HepG2 (cell line): ENCODE data around the gene EIF5A. TPM values are rescaled to one million over a fixed set of nuclear protein-coding genes. Genes with fewer than 3 reads are reported as not detected.

Experiments
- DMAP1 ChIP-seq: IDR thresholded peaks from 2 replicates; pipeline ENCODE4 v1.6.1; 2016
- ELF4 ChIP-seq: sonication (generic); formaldehyde crosslinking; IDR thresholded peaks from 2 replicates; pipeline ENCODE4 v1.5.0; 2020; ENCODE audit warnings: missing genetic modification reagents, mild to moderate bottlenecking, moderate library complexity, borderline replicate concordance
- FOXK2 ChIP-seq: fragments of 450-650 bp; IDR thresholded peaks from 2 replicates; pipeline ENCODE4 v1.6.1; 2016
- GMEB2 ChIP-seq: IDR thresholded peaks from 2 replicates; pipeline ENCODE4 v1.6.1; 2016; ENCODE audit warnings: missing biosample characterization, missing genetic modification reagents, low read depth
- HHEX ChIP-seq: IDR thresholded peaks from 2 replicates; pipeline ENCODE4 v1.6.1; 2016; ENCODE audit warnings: control low read depth
- MAFG ChIP-seq: sonication (generic); formaldehyde crosslinking; IDR thresholded peaks from 2 replicates; pipeline ENCODE4 v1.5.1; 2020; ENCODE audit warnings: mild to moderate bottlenecking, missing genetic modification reagents
- MEF2D ChIP-seq: sonication (generic); formaldehyde crosslinking; IDR thresholded peaks from 2 replicates; pipeline ENCODE4 v1.5.1; 2020; ENCODE audit warnings: mild to moderate bottlenecking, missing genetic modification reagents
- NBN ChIP-seq: fragments of 450-650 bp; conservative IDR thresholded peaks from 2 replicates; pipeline ENCODE4 v1.6.1; 2017
- NR3C1 ChIP-seq: sonication (generic); formaldehyde crosslinking; IDR thresholded peaks from 2 replicates; pipeline ENCODE4 v1.4.0; 2020; ENCODE audit warnings: missing genetic modification reagents
- PCBP1 ChIP-seq: fragments of 200-400 bp; formaldehyde crosslinking; IDR thresholded peaks from 2 replicates; pipeline ENCODE4 v1.6.1; 2017; ENCODE audit warnings: mild to moderate bottlenecking, low read depth, low read length, borderline replicate concordance
- RBM22 ChIP-seq: fragments of 200-400 bp; formaldehyde crosslinking; optimal IDR thresholded peaks from 2 replicates; pipeline ENCODE3; 2017; ENCODE audit warnings: mild to moderate bottlenecking, low read length, moderate library complexity
- TARDBP ChIP-seq: sonication (generic); formaldehyde crosslinking; IDR thresholded peaks from 2 replicates; pipeline ENCODE4 v1.8.0; 2022; ENCODE audit warnings: mild to moderate bottlenecking, missing genetic modification reagents
- ZBTB2 ChIP-seq: sonication (generic); formaldehyde crosslinking; IDR thresholded peaks from 2 replicates; pipeline ENCODE4 v1.8.0; 2022; ENCODE audit warnings: low read depth, missing genetic modification reagents
- ZBTB42 ChIP-seq: sonication (generic); formaldehyde crosslinking; IDR thresholded peaks from 2 replicates; pipeline ENCODE4 v1.5.0; 2020; ENCODE audit warnings: mild to moderate bottlenecking, missing genetic modification reagents
- ZGPAT ChIP-seq: IDR thresholded peaks from 2 replicates; pipeline ENCODE4 v1.6.1; 2016; ENCODE audit warnings: mild to moderate bottlenecking
- ZMYM4 ChIP-seq: sonication (generic); formaldehyde crosslinking; IDR thresholded peaks from 2 replicates; pipeline ENCODE4 v1.8.1; 2023; ENCODE audit warnings: mild to moderate bottlenecking, missing genetic modification reagents
- ZNF441 ChIP-seq: sonication (generic); formaldehyde crosslinking; IDR thresholded peaks from 2 replicates; pipeline ENCODE4 v1.7.0; 2021; ENCODE audit warnings: missing genetic modification reagents, borderline replicate concordance
- ZNF460 ChIP-seq: sonication (generic); formaldehyde crosslinking; IDR thresholded peaks from 2 replicates; pipeline ENCODE4 v1.5.1; 2020; ENCODE audit warnings: missing genetic modification reagents, mild to moderate bottlenecking, borderline replicate concordance
- ZNF547 ChIP-seq: sonication (generic); formaldehyde crosslinking; IDR thresholded peaks from 2 replicates; pipeline ENCODE4 v1.5.1; 2020; ENCODE audit warnings: mild to moderate bottlenecking, missing genetic modification reagents
- ZNF800 ChIP-seq: sonication (generic); formaldehyde crosslinking; IDR thresholded peaks from 2 replicates; pipeline ENCODE4 v1.4.0; 2020; ENCODE audit warnings: missing genetic modification reagents
- ZNF816 ChIP-seq: sonication (generic); formaldehyde crosslinking; IDR thresholded peaks from 2 replicates; pipeline ENCODE4 v1.8.0; 2022; ENCODE audit warnings: missing genetic modification reagents, mild to moderate bottlenecking, borderline replicate concordance
- ZSCAN12 ChIP-seq: sonication (generic); formaldehyde crosslinking; IDR thresholded peaks from 2 replicates; pipeline ENCODE4 v1.9.0; 2021; ENCODE audit warnings: mild to moderate bottlenecking, missing genetic modification reagents
- polyA plus RNA-seq, 8 experiments: library from polyadenylated mRNA; depleted of rRNA in 3 of 8; stranded (reverse) in 7 of 8; unstranded in 1 of 8; fragments of >200 nt; fragmentation: Illumina TruSeq in 4 of 8; extraction: Trizol in 4 of 8; gene quantifications; 2 replicates each; pipeline versions ENCODE4 v1.2.1 to v1.2.3, GENCODE V29; 2011 to 2016; ENCODE audit warnings: low read depth in 4 of 8, missing spikeins in 1 of 8, mixed read lengths in 1 of 8; ENCODE audit not compliant: insufficient read depth in 1 of 8
- total RNA-seq, 5 experiments: library from RNA; depleted of rRNA; stranded (reverse); fragments of >200 nt; fragmentation: Illumina TruSeq; extraction: Trizol; gene quantifications; 2 replicates each; pipeline ENCODE4 v1.2.3, GENCODE V29; 2016; ENCODE audit warnings: low read depth in 1 of 5
- TF ChIP-seq, protein P1 (sequence below): sonication (generic); formaldehyde crosslinking; IDR thresholded peaks from 2 replicates; pipeline ENCODE4 v1.5.1; 2020; ENCODE audit warnings: mild to moderate bottlenecking, missing genetic modification reagents, borderline replicate concordance

The EIF5A gene
- total and polyA plus RNA-seq, 2 of the 13 experiments (the other 11 are each of a cell fraction or from before 2014, with no cell fraction given) = 319 to 337 TPM

GRCh38 chr17:7329374-7329996, 22.1 kb downstream of the EIF5A start (continued):
- peak; percentile 36; the same call in 1 of the 2 replicates for TF ChIP-seq ZMYM4 (CRISPR knock-in tag)
- no peak for TF ChIP-seq ZSCAN12
- TF ChIP-seq GMEB2 (CRISPR knock-in tag) = no peak
- TF ChIP-seq NR3C1 (CRISPR knock-in tag) = no peak
- no peak for TF ChIP-seq RBM22
- TF ChIP-seq ZNF547 = peak; percentile 62
- TF ChIP-seq TARDBP = 0 out of 2 replicates have a peak, but pooled peaks have one; percentile 57
- TF ChIP-seq NBN = no peak
- TF ChIP-seq ELF4 (CRISPR knock-in tag) = no peak
- TF ChIP-seq MAFG (CRISPR knock-in tag) = no peak
- TF ChIP-seq ZNF441 (CRISPR knock-in tag) = peak; percentile 19; the same call in 1 of the 2 replicates
- TF ChIP-seq ZNF460 (CRISPR knock-in tag) = no peak
- TF ChIP-seq DMAP1 (CRISPR knock-in tag) = peak; percentile 68; the same call in 1 of the 2 replicates
- TF ChIP-seq MEF2D (CRISPR knock-in tag) = 0 out of 2 replicates have a peak, but pooled peaks have one; percentile 36
- TF ChIP-seq ZBTB42 (CRISPR knock-in tag) = no peak
- TF ChIP-seq PCBP1 = no peak
- TF ChIP-seq ZBTB2 (CRISPR knock-in tag) = peak; percentile 96; the same call in 1 of the 2 replicates
- TF ChIP-seq FOXK2 = peak; percentile 56; the same call in 1 of the 2 replicates
- TF ChIP-seq ZNF800 (CRISPR knock-in tag) = no peak
- TF ChIP-seq HHEX (CRISPR knock-in tag) = no peak
- TF ChIP-seq, protein P1, sequence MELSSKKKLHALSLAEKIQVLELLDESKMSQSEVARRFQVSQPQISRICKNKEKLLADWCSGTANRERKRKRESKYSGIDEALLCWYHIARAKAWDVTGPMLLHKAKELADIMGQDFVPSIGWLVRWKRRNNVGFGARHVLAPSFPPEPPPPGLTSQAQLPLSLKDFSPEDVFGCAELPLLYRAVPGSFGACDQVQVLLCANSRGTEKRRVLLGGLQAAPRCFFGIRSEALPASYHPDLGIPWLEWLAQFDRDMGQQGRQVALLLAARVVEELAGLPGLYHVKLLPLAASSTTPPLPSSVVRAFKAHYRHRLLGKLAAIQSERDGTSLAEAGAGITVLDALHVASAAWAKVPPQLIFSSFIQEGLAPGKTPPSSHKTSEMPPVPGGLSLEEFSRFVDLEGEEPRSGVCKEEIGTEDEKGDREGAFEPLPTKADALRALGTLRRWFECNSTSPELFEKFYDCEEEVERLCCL (CRISPR knock-in tag) = no peak
- no peak for TF ChIP-seq ZNF816 (CRISPR knock-in tag)
- peak; percentile 66; the same call in 1 of the 2 replicates for TF ChIP-seq ZGPAT (CRISPR knock-in tag)
